Measurements from ENCODE around the gene RERE.

Gene RERE

DNA sequence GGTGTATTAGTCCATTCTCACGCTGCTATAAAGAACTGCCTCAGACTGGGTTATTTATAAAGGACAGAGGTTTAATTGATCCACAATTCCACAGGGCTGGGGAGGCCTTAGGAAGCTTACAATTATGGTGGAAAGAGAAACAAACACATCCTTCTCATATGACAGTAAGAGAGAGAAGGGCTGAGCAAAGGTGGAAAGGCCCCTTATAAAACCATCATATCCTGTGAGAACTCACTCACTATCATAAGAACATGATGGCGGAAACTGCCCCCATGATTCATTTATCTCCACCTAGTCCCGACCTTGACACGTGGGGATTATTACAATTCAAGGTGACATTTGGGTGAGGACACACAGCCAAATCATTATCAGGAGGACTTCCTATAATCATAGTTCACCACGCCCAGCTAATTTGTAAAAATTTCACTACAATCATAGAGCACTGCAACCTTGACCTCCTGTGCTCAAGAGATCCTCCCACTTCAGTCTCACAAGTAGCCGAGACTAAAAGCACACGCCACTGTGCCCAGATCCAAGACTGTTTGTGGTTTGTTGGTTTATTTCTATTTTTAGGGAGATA lies 164.9 kb downstream of the RERE start:
- no peak overlapping the region for H3K27ac ChIP-seq
- no peaks in the 10 kb centered on the region for H3K36me3 ChIP-seq
- no peak overlapping the region for H3K4me3 ChIP-seq (ENCODE audit: low read depth in 1 of 2, low read length in 1 of 2)
- H3K4me1 ChIP-seq (ENCODE audit: control insufficient read depth in 1 of 2, insufficient read depth in 1 of 2, low read depth in 1 of 2, low read length in 1 of 2), result no peaks in the 10 kb centered on the region
- H3K27me3 ChIP-seq, result no peaks in the 10 kb centered on the region
- H3K9me3 ChIP-seq, result no peaks in the 10 kb centered on the region
- TF ChIP-seq, protein P1, sequence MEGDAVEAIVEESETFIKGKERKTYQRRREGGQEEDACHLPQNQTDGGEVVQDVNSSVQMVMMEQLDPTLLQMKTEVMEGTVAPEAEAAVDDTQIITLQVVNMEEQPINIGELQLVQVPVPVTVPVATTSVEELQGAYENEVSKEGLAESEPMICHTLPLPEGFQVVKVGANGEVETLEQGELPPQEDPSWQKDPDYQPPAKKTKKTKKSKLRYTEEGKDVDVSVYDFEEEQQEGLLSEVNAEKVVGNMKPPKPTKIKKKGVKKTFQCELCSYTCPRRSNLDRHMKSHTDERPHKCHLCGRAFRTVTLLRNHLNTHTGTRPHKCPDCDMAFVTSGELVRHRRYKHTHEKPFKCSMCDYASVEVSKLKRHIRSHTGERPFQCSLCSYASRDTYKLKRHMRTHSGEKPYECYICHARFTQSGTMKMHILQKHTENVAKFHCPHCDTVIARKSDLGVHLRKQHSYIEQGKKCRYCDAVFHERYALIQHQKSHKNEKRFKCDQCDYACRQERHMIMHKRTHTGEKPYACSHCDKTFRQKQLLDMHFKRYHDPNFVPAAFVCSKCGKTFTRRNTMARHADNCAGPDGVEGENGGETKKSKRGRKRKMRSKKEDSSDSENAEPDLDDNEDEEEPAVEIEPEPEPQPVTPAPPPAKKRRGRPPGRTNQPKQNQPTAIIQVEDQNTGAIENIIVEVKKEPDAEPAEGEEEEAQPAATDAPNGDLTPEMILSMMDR (IDR thresholded peaks at IDR 0.05), result no peak

DNA sequence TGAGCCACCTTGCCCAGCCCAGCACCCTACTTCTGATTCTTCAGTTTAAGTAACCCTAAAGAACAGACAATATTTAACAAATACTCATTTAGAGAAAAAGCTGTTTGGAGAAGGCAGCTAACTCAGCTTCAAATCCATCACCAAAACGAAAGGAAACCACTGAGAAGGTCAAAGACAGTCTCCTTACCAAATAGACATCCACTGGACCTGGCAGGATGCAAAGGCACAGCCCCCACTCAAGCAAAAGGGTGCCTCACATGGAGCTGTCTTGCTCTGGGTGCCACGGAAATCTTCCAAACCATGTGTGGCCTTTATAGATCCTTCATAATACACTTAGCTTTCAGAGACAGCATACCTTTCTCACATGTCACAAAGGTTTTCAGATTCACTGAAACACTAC lies 165.5 kb downstream of the RERE start:
- Histone ChIP-seq H3K27ac (no peak overlapping the region), H3K4me1 (ENCODE audit: control insufficient read depth in 1 of 2, insufficient read depth in 1 of 2, low read depth in 1 of 2, low read length in 1 of 2) (no peaks in the 10 kb centered on the region), H3K27me3 (no peaks in the 10 kb centered on the region), H3K9me3 (no peaks in the 10 kb centered on the region), H3K36me3 (no peaks in the 10 kb centered on the region), H3K4me3 (ENCODE audit: low read depth in 1 of 2, low read length in 1 of 2) (no peak overlapping the region)
- TF ChIP-seq, protein P1 (IDR thresholded peaks at IDR 0.05), result no peak

DNA sequence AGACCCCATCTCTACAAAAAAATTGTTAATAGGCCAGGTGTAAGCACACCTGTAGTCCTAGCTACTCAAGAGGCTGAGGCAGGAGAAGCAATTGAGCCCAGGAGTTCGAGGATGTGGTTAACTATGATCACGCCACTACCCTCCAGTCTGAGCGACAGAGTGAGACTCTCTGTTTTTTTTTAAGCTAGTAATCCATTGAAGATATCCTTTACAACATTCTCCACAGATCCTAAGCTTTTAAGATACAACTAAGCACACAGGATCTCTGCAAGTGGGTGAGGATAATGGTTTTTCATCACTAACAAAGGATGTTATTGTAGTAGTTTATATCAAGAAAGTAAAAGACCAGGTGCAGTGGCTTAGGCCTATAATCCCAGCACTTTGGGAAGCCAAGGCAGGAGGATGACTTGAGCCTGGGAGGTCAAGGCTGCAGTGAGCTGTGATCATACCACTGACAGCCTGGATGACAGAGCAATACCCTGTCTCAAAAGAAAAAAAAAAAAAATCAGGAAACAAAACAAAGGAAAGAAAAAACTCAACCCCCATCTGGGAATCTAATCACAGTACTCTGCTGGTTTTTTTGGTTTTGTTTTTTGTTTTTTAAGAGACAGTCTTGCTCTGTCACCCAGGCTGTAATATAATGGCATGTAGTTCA lies 166.1 kb downstream of the RERE start:
- Histone ChIP-seq H3K27me3 (no peaks in the 10 kb centered on the region), H3K9me3 (no peaks in the 10 kb centered on the region), H3K36me3 (no peaks in the 10 kb centered on the region), H3K27ac (no peak overlapping the region), H3K4me3 (ENCODE audit: low read depth in 1 of 2, low read length in 1 of 2) (no peak overlapping the region), H3K4me1 (ENCODE audit: control insufficient read depth in 1 of 2, insufficient read depth in 1 of 2, low read depth in 1 of 2, low read length in 1 of 2) (no peaks in the 10 kb centered on the region)
- TF ChIP-seq, protein P1 (IDR thresholded peaks at IDR 0.05), result no peak

DNA sequence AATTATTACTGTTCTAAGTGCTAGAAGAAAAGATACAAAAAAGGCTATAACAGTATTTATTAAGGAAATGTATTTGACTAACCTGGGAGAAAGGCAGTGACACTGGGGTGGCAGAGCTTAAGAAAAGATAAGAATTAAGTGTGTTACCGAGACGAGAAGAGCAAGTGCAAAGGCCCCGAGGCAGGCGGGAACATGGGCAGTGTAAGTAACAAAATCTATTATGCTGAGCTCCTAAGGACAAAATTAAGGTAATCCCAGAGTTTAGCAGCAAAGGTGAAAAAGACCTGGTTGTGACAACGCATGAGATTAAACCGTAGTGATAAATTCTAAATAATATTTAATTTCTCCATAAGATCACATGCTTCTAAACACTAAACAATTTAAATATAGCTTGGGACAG lies 167.6 kb downstream of the RERE start:
- TF ChIP-seq, protein P1 (IDR thresholded peaks at IDR 0.05), result no peak
- Histone ChIP-seq H3K36me3 (no peaks in the 10 kb centered on the region), H3K4me1 (ENCODE audit: control insufficient read depth in 1 of 2, insufficient read depth in 1 of 2, low read depth in 1 of 2, low read length in 1 of 2) (no peaks in the 10 kb centered on the region), H3K9me3 (no peaks in the 10 kb centered on the region), H3K27me3 (no peaks in the 10 kb centered on the region), H3K27ac (no peak overlapping the region), H3K4me3 (ENCODE audit: low read depth in 1 of 2, low read length in 1 of 2) (no peak overlapping the region)

DNA sequence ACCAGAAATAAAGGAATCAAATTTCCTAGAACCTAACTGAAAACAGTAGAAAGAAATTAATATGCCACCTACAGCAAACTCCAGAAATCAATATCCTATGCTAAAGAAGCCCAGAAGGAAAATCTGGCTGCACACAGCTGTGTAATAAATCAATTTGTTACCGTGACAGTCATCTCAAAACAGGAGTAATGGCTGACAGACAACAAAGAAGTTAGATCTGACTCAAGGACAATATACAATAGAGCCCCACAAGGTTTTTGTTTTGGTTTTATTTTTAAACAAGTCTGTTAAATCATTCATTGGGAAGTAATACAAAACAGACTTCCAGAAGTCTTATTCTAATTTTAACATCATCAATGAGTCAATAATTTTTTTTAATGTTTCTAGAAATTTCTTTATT lies 168.4 kb downstream of the RERE start:
- TF ChIP-seq, protein P1 (IDR thresholded peaks at IDR 0.05), result no peak
- no peaks in the 10 kb centered on the region for H3K27me3 ChIP-seq
- H3K9me3 ChIP-seq, result no peaks in the 10 kb centered on the region
- no peak overlapping the region for H3K4me3 ChIP-seq (ENCODE audit: low read depth in 1 of 2, low read length in 1 of 2)
- H3K36me3 ChIP-seq, result no peaks in the 10 kb centered on the region
- no peaks in the 10 kb centered on the region for H3K4me1 ChIP-seq (ENCODE audit: control insufficient read depth in 1 of 2, insufficient read depth in 1 of 2, low read depth in 1 of 2, low read length in 1 of 2)
- H3K27ac ChIP-seq, result no peak overlapping the region

All from neutrophil (primary cell).